Measurements from ENCODE around the gene TMEM106B.

DNA sequence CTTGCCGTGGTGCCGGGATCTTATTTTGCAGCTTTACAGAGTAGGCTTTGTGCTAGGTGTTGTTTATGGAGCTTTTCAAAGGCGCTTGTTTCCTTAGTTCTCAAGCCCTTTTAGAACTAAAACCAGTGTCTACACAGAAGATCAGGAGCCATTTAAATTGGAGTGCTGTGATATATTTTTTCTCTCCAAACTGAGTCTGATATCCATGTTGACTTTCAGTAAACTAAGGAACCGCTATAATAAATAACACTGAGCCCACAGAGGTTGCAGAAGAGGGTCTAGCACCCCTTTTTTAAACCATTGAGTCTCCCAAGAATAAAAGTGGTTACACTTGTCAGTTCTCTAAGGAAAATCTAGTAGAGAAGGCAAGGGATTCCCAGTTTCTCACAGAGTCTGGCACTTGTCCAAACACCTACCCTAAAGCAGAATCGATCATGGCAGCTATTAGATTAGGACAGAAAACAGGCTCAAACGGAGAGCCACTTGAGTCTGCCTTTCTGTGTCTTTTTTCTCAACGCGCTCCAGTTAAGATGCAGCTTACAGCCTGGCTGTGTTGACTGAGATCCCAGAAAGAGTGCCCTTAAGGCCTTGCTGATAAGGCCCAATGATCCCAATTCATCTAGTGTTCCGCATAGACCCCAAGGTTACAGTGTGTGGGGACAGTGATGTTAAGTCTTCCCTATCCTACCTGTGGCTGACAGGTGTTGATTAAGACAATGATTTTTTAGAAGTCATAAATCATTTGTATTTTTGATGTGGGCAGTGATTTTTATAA lies 804 bp downstream of the TMEM106B start:
- TF ChIP-seq, protein P1, sequence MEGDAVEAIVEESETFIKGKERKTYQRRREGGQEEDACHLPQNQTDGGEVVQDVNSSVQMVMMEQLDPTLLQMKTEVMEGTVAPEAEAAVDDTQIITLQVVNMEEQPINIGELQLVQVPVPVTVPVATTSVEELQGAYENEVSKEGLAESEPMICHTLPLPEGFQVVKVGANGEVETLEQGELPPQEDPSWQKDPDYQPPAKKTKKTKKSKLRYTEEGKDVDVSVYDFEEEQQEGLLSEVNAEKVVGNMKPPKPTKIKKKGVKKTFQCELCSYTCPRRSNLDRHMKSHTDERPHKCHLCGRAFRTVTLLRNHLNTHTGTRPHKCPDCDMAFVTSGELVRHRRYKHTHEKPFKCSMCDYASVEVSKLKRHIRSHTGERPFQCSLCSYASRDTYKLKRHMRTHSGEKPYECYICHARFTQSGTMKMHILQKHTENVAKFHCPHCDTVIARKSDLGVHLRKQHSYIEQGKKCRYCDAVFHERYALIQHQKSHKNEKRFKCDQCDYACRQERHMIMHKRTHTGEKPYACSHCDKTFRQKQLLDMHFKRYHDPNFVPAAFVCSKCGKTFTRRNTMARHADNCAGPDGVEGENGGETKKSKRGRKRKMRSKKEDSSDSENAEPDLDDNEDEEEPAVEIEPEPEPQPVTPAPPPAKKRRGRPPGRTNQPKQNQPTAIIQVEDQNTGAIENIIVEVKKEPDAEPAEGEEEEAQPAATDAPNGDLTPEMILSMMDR (IDR thresholded peaks at IDR 0.05), result no peak
- no peak for TF ChIP-seq POLR2A (IDR thresholded peaks at IDR 0.05)
